NOMO-1 treated with DMSO at 0.1 percent for 48 hours (cell line): ENCODE results near the gene MARK3.

ENCODE experiments used
- DNase-seq: peaks from one replicate; lab custom pipeline; 2025; ENCODE audit not compliant: unreplicated experiment; lab: John Stamatoyannopoulos, UW

The MARK3 gene

DNA sequence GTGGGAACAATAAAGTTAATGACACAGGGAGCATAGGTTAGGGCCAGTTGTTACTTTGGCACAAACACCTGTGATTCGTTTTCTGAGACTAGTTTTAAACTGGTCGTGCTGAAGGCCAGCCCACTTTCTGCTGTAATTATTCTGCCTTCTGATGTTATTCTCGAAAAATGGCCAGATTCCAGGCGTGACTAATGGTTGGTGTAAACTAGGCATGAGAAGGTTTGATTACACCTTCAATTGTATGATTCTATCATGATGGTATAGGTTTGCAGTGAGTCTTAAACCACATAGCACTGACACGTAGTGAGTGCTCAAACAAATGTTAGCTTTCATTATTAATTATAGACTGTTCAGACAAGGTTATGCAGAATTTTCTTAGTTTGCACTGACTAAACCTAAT is 98.4 kb downstream of the MARK3 start:
- no peak for DNase-seq

DNA sequence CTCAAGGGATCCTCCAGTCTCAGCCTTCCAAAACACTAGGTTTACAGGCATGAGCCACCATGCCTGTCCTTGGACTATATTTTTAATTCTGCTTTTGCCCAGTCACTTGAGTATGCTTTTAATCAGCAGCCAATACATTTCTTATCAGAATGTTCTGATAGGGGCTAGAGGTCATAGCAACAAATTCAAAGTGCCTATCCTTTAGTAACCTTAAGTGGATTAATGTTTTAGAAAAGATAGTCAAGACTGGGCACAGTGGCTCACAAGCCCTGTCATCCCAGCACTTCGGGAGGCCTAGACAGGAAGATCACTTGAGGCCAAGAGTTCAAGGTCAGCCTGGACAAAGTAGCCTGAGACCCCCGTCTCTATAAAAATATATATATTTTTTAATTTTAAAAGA is 100.3 kb downstream of the MARK3 start:
- no peak for DNase-seq

DNA sequence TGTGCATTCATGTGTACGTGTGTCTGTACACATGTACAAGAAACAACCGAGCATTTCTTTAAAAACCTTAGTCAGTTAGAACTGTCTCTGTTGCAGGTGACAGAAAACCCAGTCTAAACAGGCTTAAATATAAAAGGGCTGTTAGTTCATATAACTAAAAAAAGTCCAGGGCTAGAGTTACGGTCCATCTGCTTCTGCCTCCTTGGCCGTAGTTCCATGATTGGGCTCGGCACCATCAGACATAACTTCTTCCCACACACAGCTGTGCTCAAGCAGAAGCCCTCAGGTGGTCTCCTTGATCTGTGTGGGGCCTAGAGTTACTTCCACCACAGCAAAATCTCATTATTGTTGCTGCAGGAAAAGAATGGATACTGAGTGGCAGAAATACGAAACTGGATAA is 102.9 kb downstream of the MARK3 start:
- no peak for DNase-seq

DNA sequence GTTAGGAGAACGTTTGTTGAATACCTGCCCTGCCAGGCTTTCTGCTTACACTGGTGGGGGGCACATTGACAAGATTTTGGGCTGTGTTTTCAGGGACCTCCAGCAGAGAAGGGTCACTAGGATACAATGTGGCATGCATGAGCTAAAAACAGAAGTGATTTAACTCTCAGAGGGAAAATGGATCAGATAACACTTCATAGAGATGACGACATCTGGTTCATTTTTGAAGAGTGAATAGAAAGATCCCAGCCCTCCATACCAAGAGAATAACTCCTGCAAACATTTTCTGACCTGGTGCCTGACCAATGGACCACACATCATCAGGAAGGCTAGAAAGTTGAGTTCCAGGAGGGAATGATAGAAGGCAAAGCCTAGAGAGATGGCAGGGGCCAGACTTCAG is 103.7 kb downstream of the MARK3 start:
- DNase-seq: no peak

DNA sequence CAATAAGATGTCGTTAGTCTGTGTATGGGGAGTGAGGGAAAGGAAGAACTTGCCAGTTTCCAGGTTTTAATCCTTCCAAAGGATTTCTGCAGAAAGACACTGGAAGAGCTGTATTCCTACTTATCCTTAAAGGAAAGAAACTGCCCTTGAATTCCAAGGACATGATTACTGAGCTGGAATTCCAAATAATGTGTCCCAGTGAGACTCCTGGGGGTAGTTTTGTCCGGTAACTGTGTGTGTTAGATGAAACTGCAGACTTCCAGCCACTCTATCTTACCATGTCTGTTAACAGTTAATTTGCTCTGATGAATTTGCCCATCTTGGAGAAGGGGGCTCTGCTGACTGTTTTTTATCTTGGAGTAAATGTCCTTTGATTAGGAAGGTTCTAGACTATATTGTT is 104.4 kb downstream of the MARK3 start:
- DNase-seq: no peak

DNA sequence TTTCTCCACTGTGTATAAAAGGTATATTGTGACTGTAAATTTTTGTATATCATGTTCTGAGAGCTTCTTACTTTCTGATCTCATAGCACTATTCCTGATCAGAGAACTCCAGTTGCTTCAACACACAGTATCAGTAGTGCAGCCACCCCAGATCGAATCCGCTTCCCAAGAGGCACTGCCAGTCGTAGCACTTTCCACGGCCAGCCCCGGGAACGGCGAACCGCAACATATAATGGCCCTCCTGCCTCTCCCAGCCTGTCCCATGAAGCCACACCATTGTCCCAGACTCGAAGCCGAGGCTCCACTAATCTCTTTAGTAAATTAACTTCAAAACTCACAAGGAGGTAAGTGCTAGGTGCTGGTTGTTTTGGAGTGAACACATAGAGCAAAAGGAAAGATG is 106.5 kb downstream of the MARK3 start:
- DNase-seq: no peak

DNA sequence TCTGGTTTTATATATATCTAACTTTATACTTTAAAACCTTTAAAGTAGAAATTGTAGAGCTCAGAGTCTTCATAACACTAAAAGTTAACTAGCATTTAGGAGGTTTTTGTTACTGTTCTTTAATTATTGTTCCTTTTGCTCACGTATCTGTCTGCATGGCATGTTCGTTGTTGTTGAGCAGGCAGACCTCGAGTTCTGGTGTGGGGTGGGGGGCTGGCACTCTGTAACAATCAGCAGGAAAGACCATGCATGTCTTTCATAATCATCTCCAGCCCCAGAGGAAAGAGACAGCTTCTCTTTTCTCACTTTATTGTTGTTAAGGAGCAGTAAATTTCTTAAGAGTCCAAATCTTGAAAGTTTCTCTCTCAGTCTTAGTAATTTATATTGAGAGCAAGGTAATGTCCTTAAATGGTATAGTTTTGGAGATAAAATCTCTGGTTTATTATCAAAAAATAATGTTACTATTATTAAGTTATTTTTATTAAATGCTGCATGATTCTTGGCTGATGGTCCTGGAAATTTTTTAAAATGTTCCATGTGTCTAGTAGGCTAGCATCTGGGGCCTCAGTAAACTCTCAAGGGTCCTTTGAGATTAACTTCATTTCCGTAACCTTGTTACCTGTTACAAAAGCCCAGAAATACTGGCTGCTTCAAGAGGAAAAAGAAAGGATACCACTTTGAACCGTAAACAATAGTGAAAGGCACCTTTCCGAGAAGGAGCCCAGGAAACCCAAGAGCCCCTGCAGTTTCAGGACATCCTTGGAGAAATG is 107.1 kb downstream of the MARK3 start:
- DNase-seq: no peak

DNA sequence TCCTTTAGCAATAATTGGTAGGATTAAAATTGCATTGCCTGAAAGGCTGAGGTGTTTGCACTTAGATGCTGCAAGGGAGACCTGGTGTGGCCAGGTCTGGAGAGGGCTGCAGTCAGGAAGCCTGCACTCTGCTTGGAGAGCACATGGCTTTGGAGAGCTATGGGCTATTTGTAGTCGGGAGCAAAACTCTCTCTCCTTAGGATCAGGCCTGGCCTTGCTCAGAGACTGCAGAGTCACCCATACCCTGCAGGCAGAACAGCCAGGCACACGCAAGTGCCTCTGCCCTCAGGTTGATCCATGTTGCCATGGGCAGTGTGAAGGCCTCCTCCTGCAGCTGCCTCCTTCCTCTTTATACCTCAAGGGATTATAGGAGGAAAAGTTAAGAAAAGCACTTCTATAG is 110.6 kb downstream of the MARK3 start:
- DNase-seq: no peak

DNA sequence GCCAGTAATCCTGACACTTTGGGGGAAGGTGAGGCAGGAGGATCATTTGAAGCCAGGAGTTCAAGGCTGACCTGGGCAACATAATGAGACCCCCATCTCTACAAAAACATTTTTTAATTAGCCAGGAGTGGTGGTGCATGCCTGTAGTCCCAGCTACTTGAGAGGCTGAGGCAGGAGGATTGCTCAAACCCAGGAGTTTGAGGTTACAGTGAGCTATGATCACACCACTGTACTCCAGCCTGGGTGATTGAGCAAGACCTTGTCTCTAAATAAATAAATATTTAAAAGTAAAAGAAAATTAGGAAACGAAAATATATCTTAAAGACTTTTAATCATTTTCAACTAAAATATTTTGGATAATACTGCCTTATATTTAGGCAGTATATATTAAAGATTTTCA is 111.6 kb downstream of the MARK3 start:
- DNase-seq: no peak

DNA sequence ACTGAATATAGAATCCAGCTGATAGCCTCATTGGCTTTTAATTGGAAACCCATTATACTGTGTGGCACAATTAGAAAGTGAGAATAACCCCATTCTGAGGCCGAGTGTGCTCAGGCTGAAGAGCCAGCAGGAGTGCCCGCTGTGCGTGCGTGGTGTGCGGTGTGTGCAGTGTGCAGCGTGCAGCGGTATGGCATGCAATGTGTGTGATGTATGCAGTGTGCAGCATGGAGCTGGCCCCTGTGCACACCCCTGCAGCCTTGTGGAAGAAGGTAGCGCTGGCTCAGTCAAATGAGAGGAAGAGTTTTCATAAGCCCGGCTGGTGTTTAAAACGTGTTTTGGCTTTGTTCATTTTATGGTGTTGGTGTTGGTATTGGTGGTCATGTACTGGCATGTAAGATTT is 114.5 kb downstream of the MARK3 start:
- DNase-seq: no peak

DNA sequence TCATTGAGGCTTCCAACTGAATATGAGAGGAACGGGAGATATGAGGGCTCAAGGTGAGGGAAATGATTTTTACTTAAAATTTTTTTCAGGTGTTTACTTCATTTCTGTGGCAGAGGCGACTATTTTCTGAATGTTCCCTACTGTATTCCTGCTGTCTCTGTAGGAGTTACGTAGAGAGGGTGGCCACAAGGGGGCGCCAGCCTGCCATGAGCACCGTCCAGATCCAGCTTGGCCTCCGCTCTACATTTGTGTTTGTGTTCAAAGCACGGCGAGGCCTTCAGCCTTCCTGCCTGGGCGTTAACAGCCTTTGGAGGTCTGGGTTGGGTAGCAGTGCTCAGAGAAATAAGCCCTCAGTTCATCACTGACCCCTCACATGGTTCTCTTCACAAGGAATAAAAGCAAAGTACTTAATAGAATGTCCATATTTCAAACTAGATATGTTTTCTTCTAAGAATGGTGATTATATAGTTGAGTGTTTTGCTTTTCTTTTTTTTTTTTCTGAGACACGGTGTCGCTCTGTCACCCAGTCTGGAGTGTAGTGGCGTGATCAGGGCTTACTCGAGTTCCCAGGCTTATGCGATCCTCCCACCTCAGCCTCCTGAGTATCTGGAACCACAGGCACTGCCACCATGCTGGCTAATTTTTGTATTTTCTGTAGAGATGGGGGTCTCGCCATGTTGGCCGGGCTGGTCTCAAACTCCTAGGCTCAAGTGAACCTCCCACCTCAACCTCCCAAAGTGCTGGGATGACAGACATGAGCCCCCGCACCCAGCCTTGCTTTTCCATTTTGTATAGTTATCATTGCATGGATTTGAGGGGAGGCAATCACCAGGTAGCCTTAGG is 115.2 kb downstream of the MARK3 start:
- peak; percentile 46 for DNase-seq

DNA sequence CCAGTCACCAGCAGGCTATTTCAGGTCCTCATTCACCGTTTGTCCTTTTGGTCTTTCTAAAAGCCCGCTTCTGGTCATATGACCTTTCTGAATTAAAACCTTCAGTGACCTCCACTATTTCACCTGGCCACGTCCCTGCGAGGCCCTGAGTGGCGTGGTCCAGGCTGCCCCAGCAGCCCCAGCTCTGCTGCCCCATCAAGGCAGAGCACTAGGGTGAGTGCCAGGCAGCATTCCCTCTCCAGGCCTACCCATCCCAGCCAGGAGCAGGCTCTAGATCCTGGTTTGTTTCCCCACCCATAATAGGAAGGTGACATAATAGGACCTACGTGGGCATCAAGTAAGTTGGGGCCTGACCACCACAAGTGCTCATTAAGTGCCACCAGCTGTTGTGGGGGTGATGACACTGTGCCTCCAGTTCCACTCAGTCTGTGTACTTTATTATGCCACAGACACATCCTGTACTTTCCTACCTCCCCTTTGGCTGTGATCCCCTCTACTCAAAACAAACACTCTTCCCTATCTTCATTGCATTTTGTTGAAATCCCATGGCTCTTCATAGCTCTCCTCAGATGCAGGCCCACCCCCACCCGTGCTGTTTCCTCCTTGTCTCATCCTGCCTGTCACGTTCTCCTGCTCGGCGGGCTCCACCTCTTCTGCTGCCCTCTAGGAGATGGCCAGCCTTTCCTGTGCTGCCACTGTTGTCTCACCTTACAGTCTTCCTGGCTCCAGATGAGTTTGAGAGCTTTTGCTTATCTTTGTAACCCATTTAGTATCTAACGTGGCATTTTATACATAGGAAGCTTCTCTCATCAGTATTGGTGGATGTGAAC is 116.0 kb downstream of the MARK3 start:
- no peak for DNase-seq

DNA sequence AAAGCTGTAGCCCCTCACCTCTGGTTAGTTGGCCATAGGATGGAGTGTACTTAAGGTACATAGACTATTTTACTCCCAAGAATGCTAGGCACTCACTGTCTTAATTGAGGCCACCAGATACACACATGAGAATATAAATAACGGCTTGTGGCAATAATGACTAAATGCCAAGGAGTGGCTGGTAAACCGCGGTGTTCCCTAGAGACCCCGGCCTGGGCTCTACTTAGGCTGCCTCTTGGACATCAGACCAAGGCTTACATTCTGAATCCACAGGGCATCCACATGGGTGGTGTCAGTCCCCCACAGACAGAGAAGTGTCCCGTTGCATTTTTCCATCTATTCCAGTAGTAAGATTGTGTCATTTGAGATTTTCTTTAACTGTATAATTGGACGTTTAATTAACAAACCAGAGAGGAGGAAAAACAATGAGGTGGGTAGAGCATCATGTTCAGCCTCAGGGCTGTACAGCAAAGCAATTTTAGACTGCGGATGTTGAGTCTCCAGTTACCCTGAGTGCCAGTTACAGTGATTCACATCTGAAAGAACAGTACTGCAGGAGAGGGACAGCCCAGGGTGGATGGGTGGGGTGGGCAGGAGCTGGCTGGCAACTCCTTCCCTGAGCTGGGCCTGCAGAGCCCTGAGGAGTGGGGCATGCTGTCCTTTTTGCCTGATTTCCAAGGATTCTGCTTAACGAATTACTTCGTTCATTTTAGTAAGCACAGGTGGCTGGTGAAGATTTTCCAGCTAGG is 116.9 kb downstream of the MARK3 start:
- no peak for DNase-seq

DNA sequence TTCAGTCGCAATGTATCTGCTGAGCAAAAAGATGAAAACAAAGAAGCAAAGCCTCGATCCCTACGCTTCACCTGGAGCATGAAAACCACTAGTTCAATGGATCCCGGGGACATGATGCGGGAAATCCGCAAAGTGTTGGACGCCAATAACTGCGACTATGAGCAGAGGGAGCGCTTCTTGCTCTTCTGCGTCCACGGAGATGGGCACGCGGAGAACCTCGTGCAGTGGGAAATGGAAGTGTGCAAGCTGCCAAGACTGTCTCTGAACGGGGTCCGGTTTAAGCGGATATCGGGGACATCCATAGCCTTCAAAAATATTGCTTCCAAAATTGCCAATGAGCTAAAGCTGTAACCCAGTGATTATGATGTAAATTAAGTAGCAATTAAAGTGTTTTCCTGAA is 117.7 kb downstream of the MARK3 start:
- no peak for DNase-seq

DNA sequence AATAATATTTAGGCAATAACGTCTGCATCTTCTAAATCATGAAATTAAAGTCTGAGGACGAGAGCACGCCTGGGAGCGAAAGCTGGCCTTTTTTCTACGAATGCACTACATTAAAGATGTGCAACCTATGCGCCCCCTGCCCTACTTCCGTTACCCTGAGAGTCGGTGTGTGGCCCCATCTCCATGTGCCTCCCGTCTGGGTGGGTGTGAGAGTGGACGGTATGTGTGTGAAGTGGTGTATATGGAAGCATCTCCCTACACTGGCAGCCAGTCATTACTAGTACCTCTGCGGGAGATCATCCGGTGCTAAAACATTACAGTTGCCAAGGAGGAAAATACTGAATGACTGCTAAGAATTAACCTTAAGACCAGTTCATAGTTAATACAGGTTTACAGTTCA is 118.1 kb downstream of the MARK3 start:
- DNase-seq: no peak

DNA sequence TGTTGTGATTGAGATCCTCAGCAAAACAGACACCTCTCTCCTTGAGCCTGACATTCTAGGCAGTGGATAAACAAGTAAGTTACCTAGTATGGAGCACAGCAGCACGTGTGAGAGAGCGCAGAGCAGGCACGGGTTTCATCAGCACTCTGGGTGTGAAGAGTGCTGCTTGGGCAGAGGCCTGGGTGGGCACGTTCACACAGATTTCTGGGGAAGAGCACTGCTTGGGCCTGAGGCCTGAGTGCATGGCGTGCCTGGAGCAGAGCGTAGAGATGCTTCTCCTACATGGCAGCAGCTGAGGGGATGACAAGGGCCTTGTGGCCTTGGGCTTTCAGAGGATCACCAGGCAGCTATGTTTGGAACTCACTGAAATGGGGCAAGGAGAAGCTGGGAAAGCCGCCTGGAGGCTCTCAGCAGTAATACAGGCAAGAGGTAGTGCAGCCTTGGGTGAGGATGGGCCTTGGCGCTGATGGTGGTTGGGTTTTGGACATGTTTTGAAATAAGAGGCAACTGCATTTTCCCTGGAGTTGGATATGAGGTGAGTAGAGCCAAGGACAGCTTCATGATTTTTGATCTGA is 119.9 kb downstream of the MARK3 start:
- no peak for DNase-seq

DNA sequence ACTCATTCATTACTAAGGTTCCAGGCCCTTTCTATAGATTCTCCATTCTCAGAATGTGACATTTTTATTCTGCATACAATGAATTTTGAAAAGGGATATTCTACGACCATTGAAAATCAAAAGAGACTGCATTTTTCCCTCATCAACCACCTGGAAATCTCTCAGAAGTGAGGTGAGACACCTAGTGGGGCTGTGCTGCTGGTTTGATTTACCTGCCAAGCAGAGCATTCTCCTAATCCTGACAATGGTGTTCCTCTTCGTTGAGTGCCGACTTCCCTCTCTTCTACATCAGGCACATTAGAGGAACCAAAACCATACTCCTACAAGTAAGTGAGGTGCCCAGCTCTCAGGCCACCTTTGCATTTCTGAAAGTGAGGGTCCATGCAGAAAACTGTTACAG is 122.5 kb downstream of the MARK3 start:
- DNase-seq: no peak

DNA sequence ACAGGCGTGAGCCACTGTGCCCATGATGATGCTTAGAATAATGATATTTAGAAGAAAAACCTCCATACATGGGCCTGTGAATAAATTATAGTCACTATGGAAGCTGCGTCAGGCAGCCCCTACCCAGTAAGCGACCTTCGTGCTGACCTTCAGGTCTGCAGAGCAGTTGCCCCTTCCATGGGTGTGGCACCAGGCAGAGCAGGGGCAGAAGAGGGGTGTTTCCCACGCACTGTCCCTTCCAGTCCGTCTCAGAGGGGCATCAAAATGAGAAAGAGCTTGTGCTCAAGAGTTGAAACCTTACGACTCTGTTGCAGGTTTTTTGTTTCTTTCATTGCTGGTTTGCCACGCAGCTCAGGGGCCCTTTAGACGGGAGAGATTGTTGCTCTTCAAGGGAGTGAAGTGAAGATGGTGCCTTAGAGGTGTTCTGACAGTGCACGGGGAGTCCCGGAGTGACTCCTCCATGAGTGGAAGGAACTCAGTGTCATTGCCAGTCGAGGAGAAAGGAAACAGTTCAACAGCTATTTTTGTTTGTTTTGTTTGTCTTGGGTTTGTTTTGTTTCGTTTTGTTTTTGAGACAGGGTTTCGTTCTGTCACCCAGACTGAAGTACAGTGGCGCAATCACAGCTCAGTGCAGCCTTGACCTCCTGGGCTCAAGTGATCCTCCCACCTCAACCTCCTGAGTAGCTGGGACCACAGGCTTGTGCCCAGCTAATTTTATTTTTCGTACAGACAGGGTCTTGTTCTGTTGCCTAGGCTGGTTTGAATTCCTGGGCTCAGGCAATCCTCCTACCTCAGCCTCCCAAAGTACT is 123.5 kb downstream of the MARK3 start:
- DNase-seq: no peak

DNA sequence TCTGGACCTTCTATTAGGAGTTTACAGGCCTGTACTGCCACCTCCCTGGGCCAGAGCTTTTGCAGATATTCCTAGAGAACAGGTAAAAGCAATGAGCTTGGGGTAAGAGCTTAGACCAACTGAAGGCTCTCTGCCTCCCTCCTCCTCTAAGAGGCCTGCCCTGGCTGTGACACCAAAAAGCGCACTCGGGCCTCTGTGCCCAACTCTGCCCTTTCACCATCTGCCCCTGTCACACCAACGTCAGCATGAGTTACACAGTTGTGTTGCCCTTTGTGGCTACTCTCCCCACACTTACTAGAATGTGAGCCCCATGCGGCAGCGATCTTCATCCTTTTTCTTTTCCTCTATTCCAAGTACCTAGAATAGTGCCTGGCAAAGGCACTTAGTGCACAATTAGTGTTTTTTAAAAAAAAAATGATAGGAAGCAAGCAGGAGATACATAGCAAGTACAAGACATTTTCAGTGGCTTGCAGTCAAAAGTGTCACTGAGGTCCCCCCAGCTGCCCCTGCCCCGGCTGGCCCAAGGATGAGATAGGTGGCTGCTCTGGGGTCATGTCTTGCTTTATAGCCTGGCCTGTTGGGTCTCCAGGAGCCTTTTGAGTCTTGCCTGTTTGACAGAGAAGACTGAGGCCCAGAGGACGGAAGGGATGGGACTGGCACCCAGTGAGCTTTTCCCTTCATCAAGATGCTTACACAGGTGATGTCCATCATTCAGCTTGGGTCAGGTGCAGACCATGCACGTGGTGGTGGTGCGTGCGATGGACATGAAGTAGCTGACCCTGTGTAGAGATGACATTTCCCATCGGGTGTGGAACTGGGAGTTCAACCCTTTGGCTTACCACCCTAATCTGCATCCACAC is 124.9 kb downstream of the MARK3 start:
- no peak for DNase-seq
